Sigmoid colon (tissue), 7 donors: Measurements from ENCODE around the gene GJD4. TPM values are rescaled to one million over a fixed set of nuclear protein-coding genes. Genes with fewer than 3 reads are reported as not detected.

ENCODE experiments used
- DNase-seq: peaks from one replicate; pipeline ENCODE4 v3.0.0-alpha.2; 2019
- H3K27ac ChIP-seq, 4 donors: fragments of 200-600 bp; sonication (generic); one replicate each; pipeline ENCODE4 v1.5.1; 2016 to 2019; ENCODE audit warnings: mild to moderate bottlenecking in 1 of 4
- H3K27me3 ChIP-seq, 3 donors: fragments of 200-600 bp; sonication (generic); one replicate each; pipeline ENCODE4 v1.5.1; 2019; ENCODE audit warnings: mild to moderate bottlenecking in 1 of 3
- H3K36me3 ChIP-seq, 4 donors: fragments of 200-600 bp; sonication (generic); one replicate each; pipeline ENCODE4 v1.5.1; 2016 to 2019
- H3K4me1 ChIP-seq, 4 donors: fragments of 200-600 bp; sonication (generic); one replicate each; pipeline ENCODE4 v1.5.1; 2017 to 2019
- H3K4me3 ChIP-seq, 4 donors: fragments of 200-600 bp; sonication (generic); one replicate each; pipeline ENCODE4 v1.5.1; 2017 to 2019; ENCODE audit warnings: mild to moderate bottlenecking in 2 of 4, moderate library complexity in 1 of 4
- H3K9me3 ChIP-seq, 4 donors: fragments of 200-600 bp in 3 of 4; sonication (generic) in 3 of 4; one replicate each; pipeline versions ENCODE4 v1.5.1 to v1.6.1; 2013 to 2019
- EP300 ChIP-seq, 4 donors: sonication (generic); formaldehyde crosslinking; IDR thresholded peaks; one replicate each; pipeline ENCODE4 v1.6.1; 2017; ENCODE audit warnings: antibody characterized with exemption in 4 of 4
- POLR2A ChIP-seq, 2 donors: fragments of 450-650 bp; IDR thresholded peaks; one replicate each; pipeline ENCODE4 v1.6.1; 2016; ENCODE audit warnings: antibody characterized with exemption in 2 of 2, mild to moderate bottlenecking in 2 of 2, moderate library complexity in 2 of 2
- POLR2AphosphoS5 ChIP-seq, 4 donors: sonication (generic); formaldehyde crosslinking; IDR thresholded peaks; one replicate each; pipeline ENCODE4 v1.6.1; 2017; ENCODE audit warnings: antibody characterized with exemption in 4 of 4
- WGBS, 2 donors: extraction: QIAGEN DNeasy Blood & Tissue Kit; methylation state at CpG; one replicate each; pipeline ENCODE4 v1.1.7; 2013; 5-methylcytosine and 5-hydroxymethylcytosine counted together
- intact Hi-C: fragments of 100-400 bp; cut with DNase I; formaldehyde crosslinking; loops from one replicate; pipeline ENCODE4 v1.15.1; 2023
- polyA plus RNA-seq, 3 donors: library from polyadenylated mRNA; stranded (reverse); fragments of 200-250 nt; gene quantifications; one replicate each; pipeline ENCODE4 v1.2.3, GENCODE V29; 2013
- total RNA-seq, 4 donors: library from RNA; depleted of rRNA; stranded (reverse); fragments of >200 nt; gene quantifications; one replicate each; pipeline ENCODE4 v1.1.0, GENCODE V29; 2016
- TF ChIP-seq, protein P1 (sequence below), 4 experiments: fragments of 450-650 bp in 3 of 4; fragments of 200-600 bp in 1 of 4; IDR thresholded peaks; one replicate each; pipeline ENCODE4 v1.5.1; 2016 to 2019; ENCODE audit warnings: antibody characterized with exemption in 4 of 4, mild to moderate bottlenecking in 3 of 4, moderate library complexity in 2 of 4
- donor health status: healthy with polysubstance abuse.
- donor health status: Bipolar disorder and iron deficiency.
- donor health status: healthy.

Gene GJD4
- total and polyA plus RNA-seq, 7 donors = not detected

DNA sequence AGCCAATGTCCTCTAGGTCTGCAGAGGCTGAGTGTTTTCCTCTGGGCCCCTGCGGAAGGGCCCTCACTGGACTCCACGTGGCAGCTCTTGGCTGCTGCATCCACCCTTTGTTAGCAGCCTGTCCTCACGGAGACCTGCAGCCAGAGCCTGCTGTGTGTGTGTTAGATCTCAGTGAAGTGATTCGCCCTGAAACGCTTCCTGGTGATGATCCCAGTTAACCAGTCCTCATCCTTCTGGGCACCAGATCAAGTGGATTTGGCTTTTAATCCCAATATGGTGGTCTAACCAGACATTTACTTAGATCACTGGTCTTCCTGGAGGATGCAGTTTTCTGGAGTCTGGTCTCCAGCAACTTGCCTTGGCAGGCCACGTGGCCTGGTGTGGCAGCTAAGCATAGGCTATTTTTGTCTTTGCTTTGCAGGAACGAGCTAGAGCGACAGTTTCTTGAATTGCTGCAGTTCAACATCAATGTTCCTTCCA is 39.5 kb upstream of the GJD4 start:
- Histone ChIP-seq H3K27ac (peak overlapping the region; percentile 3 to 62 (median 53)), H3K27me3 (no peaks in the 10 kb centered on the region), H3K36me3 (peaks cover 5 to 36% (median 19%) of the 10 kb centered on the region in 4 donors), H3K9me3 (no peaks in the 10 kb centered on the region), H3K4me1 (peaks cover 0 to 36% (median 32%) of the 10 kb centered on the region in 4 donors), H3K4me3 (no peak overlapping the region)
- no peak for DNase-seq
- intact Hi-C loops = no loop called here
- WGBS, 2 donors = 85 to 88% methylated on average over 8 of the region's 8 CpGs
- TF ChIP-seq POLR2A (IDR thresholded peaks at IDR 0.05) = no peak
- TF ChIP-seq, protein P1, sequence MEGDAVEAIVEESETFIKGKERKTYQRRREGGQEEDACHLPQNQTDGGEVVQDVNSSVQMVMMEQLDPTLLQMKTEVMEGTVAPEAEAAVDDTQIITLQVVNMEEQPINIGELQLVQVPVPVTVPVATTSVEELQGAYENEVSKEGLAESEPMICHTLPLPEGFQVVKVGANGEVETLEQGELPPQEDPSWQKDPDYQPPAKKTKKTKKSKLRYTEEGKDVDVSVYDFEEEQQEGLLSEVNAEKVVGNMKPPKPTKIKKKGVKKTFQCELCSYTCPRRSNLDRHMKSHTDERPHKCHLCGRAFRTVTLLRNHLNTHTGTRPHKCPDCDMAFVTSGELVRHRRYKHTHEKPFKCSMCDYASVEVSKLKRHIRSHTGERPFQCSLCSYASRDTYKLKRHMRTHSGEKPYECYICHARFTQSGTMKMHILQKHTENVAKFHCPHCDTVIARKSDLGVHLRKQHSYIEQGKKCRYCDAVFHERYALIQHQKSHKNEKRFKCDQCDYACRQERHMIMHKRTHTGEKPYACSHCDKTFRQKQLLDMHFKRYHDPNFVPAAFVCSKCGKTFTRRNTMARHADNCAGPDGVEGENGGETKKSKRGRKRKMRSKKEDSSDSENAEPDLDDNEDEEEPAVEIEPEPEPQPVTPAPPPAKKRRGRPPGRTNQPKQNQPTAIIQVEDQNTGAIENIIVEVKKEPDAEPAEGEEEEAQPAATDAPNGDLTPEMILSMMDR (IDR thresholded peaks at IDR 0.05) = no peak
- TF ChIP-seq EP300 (IDR thresholded peaks at IDR 0.05) = no peak
- no peak for TF ChIP-seq POLR2AphosphoS5 (IDR thresholded peaks at IDR 0.05)

DNA sequence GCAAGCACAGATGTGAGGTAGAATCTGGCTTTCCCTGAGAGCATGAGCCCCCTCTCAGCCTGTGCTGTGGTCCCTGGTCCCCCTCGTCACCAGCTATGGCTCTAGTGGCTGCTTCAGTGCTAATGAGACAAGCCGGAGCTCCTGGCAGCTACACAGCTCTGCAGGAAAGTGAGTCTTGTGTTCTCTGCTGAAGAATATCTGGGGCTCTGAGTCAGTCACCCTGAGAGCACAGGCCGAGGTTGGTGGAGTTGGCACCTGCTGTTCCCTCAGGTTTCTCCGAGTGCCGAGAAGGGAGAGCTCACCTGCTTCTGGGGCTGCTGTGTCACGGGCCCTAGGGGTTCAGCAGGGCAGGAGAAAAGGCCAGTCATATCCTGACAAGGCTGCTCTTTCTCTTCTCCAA is 37.2 kb upstream of the GJD4 start:
- Histone ChIP-seq H3K9me3 (no peaks in the 10 kb centered on the region), H3K36me3 (peaks cover 5 to 40% (median 19%) of the 10 kb centered on the region in 4 donors), H3K27me3 (no peaks in the 10 kb centered on the region), H3K4me3 (no peak overlapping the region), H3K4me1 (peaks cover 0 to 36% (median 31%) of the 10 kb centered on the region in 4 donors), H3K27ac (no peak overlapping the region)
- WGBS, 2 donors = 94 to 95% methylated on average over 6 of the region's 6 CpGs
- intact Hi-C loops = no loop called here
- no peak for TF ChIP-seq POLR2A (IDR thresholded peaks at IDR 0.05)
- TF ChIP-seq, protein P1 (IDR thresholded peaks at IDR 0.05) = no peak
- no peak for TF ChIP-seq EP300 (IDR thresholded peaks at IDR 0.05)
- no peak for TF ChIP-seq POLR2AphosphoS5 (IDR thresholded peaks at IDR 0.05)
- no peak for DNase-seq

DNA sequence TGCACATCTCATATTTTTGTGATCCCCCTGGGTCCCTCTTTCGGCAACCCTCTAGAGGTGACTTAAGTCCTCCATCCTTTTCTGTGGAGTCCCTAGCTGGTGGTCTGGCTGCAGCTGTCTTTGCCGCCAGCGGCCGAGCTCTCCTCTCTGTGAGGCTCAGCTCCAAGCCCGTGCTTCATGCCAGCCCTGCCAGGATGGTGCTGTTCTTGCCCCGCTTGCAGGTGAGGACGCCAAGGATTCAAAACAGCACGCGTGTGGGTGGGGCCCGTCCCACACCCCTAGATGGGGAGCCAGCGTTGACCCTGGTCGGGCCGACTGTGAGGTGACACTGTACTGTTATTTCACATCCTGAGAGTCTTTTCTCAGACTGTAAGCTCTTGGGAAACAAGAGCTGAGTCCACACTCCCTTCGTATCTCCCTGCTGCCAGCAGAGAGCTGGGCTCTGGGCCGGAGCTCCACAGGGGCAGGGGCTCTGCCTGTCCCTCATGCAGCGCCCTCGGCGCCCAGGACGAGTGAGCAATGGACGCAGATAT is 36.6 kb upstream of the GJD4 start:
- intact Hi-C loops = no loop called here
- Histone ChIP-seq H3K4me3 (no peak overlapping the region), H3K27me3 (no peaks in the 10 kb centered on the region), H3K4me1 (peaks cover 0 to 30% (median 28%) of the 10 kb centered on the region in 4 donors), H3K9me3 (no peaks in the 10 kb centered on the region), H3K36me3 (peaks cover 5 to 45% (median 19%) of the 10 kb centered on the region in 4 donors), H3K27ac (no peak overlapping the region)
- TF ChIP-seq, protein P1 (IDR thresholded peaks at IDR 0.05) = no peak
- no peak for TF ChIP-seq POLR2AphosphoS5 (IDR thresholded peaks at IDR 0.05)
- no peak for TF ChIP-seq EP300 (IDR thresholded peaks at IDR 0.05)
- no peak for TF ChIP-seq POLR2A (IDR thresholded peaks at IDR 0.05)
- 92 to 96% methylated on average over 20 of the region's 20 CpGs for WGBS, 2 donors
- DNase-seq = no peak

DNA sequence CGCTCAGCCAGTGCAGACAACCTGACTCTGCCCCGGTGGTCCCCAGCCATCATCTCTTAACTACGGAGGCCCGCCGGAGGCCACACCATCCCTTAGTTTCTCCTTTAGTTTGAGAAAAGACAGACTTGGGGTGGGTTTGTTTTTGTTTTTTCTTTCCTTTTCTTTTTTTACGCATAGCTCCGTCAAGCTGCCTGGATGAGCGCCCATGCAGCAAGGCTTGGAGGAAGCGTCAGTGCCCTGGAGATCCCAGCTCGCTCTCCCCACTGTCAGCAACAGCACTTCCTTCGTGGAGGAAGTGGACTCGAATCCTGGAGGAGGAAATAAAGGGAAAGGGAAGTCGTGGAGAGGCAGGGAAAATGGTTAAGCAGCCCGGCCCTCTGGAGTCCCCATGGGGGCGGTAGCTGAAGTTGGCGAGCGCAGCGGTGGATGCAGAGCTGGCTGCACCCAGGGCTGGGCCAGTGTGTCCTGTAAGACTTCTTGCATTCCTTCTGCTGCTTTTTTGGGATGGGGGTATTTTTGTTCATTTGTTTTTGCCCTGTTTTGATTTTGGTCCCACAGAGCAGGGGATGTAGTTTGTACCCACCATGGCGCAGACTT is 35.9 kb upstream of the GJD4 start:
- intact Hi-C loops = no loop called here
- H3K27ac ChIP-seq = no peak overlapping the region
- no peaks in the 10 kb centered on the region for H3K9me3 ChIP-seq
- peaks cover 0 to 25% (median 24%) of the 10 kb centered on the region in 4 donors for H3K4me1 ChIP-seq
- TF ChIP-seq, protein P1 (IDR thresholded peaks at IDR 0.05) = no peak
- no peak for TF ChIP-seq POLR2AphosphoS5 (IDR thresholded peaks at IDR 0.05)
- TF ChIP-seq POLR2A (IDR thresholded peaks at IDR 0.05) = no peak
- no peak for TF ChIP-seq EP300 (IDR thresholded peaks at IDR 0.05)
- H3K4me3 ChIP-seq = no peak overlapping the region
- no peaks in the 10 kb centered on the region for H3K27me3 ChIP-seq
- no peak for DNase-seq
- 85 to 94% methylated on average over 19 of the region's 19 CpGs for WGBS, 2 donors
- H3K36me3 ChIP-seq = peaks cover 5 to 45% (median 19%) of the 10 kb centered on the region in 4 donors
